Spleen (tissue), 11 donors: Measurements from ENCODE around the gene SMPDL3B. TPM values are rescaled to one million over a fixed set of nuclear protein-coding genes. Genes with fewer than 3 reads are reported as not detected.
A peak's percentile ranks its signal among the peaks of the same experiment; 100 is the strongest.

Experiments used
- DNase-seq: peaks from one replicate; pipeline ENCODE4 v3.0.0-alpha.2; 2020
- H3K27ac ChIP-seq, 8 donors: fragments of 200-600 bp; sonication (generic) in 7 of 8; 1 replicate in 4 of 8; 2 replicates in 4 of 8; pipeline versions ENCODE4 v1.5.0 to v1.8.0; 2016 to 2021; ENCODE audit warnings: inconsistent platforms in 4 of 8, mild to moderate bottlenecking in 4 of 8, moderate library complexity in 1 of 8
- H3K27me3 ChIP-seq, 7 donors: fragments of 200-600 bp; sonication (generic) in 6 of 7; replicated peaks in 1 of 7; 1 replicate in 4 of 7; 2 replicates in 3 of 7; pipeline versions ENCODE4 v1.5.0 to v1.8.0; 2016 to 2021; ENCODE audit warnings: inconsistent platforms in 3 of 7, mild to moderate bottlenecking in 1 of 7
- H3K36me3 ChIP-seq, 6 donors: fragments of 200-600 bp; sonication (generic) in 5 of 6; 1 replicate in 4 of 6; 2 replicates in 2 of 6; pipeline versions ENCODE4 v1.5.0 to v1.8.0; 2016 to 2021; ENCODE audit warnings: inconsistent platforms in 2 of 6
- H3K4me1 ChIP-seq, 6 donors: fragments of 200-600 bp; sonication (generic) in 5 of 6; 1 replicate in 3 of 6; 2 replicates in 3 of 6; pipeline versions ENCODE4 v1.5.0 to v1.8.0; 2016 to 2021; ENCODE audit warnings: inconsistent platforms in 3 of 6
- H3K4me3 ChIP-seq, 8 donors: fragments of 200-600 bp; sonication (generic) in 7 of 8; 1 replicate in 4 of 8; 2 replicates in 4 of 8; pipeline versions ENCODE4 v1.5.0 to v1.8.0; 2016 to 2021; ENCODE audit warnings: inconsistent platforms in 4 of 8, mild to moderate bottlenecking in 4 of 8, moderate library complexity in 2 of 8
- H3K9me3 ChIP-seq, 8 donors: fragments of 200-600 bp; sonication (generic) in 7 of 8; 1 replicate in 4 of 8; 2 replicates in 4 of 8; pipeline versions ENCODE4 v1.5.0 to v1.8.0; 2016 to 2021; ENCODE audit warnings: inconsistent platforms in 4 of 8
- CTCF ChIP-seq, 11 experiments: fragments of 200-600 bp in 7 of 11; fragments of 450-650 bp in 4 of 11; sonication (generic) in 4 of 11; IDR thresholded peaks in 8 of 11; conservative IDR thresholded peaks in 3 of 11; 1 replicate in 7 of 11; 2 replicates in 4 of 11; pipeline versions ENCODE4 v1.4.0 to v1.8.0; 2016 to 2021; ENCODE audit warnings: antibody characterized with exemption in 11 of 11, inconsistent platforms in 4 of 11, mild to moderate bottlenecking in 1 of 11
- POLR2A ChIP-seq, 3 donors: fragments of 450-650 bp; IDR thresholded peaks; one replicate each; pipeline ENCODE4 v1.5.1; 2017; ENCODE audit warnings: antibody characterized with exemption in 3 of 3, mild to moderate bottlenecking in 1 of 3
- POLR2AphosphoS5 ChIP-seq, 3 donors: sonication (generic); formaldehyde crosslinking; IDR thresholded peaks; one replicate each; pipeline ENCODE4 v1.5.1; 2017; ENCODE audit warnings: antibody characterized with exemption in 3 of 3
- WGBS, 5 donors: extraction: QIAGEN DNeasy Blood & Tissue Kit in 3 of 5; methylation state at CpG; one replicate each; pipeline versions ENCODE4 v1.1.5 to v1.1.7; 2013 to 2018; 5-methylcytosine and 5-hydroxymethylcytosine counted together
- intact Hi-C: fragments of 100-400 bp; cut with DNase I; formaldehyde crosslinking; loops from one replicate; pipeline ENCODE4 v1.15.0; 2023; ENCODE audit warnings: low total_unique reads
- polyA plus RNA-seq, 3 donors: library from polyadenylated mRNA; stranded (reverse); fragments of 200-250 nt; gene quantifications; one replicate each; pipeline ENCODE4 v1.2.1, GENCODE V29; 2013
- total RNA-seq, 7 donors: library from RNA; depleted of rRNA in 3 of 7; stranded (reverse); fragments of >200 nt in 3 of 7; fragmentation: NEBNext Ultra II Directional in 4 of 7; extraction: Animal tissue kit (Norgen Biotek cat#: 25700) in 4 of 7; gene quantifications; one replicate each; pipeline versions ENCODE4 v1.1.0 to v1.2.1, GENCODE V29; 2016 to 2021
- donor health status: healthy with polysubstance abuse.
- donor health status: DM: no; HTN: no; CAD: no; lungs with moderate emphysema.
- donor health status: DM: no; HTN: no; CAD: no.
- donor health status: Bipolar disorder and iron deficiency.
- donor health status: healthy.
- donor health status: DM: no; HTN: no; CAD: no.
- donor health status: DM: yes; HTN: yes; CAD: no.

SMPDL3B gene
- total and polyA plus RNA-seq, 10 donors, result 0.13 to 2.5 (median 1.3) TPM; not detected in 1

GRCh38 chr1:27915082-27915575 lies 19.7 kb upstream of the SMPDL3B start:
- Histone ChIP-seq H3K9me3 (peaks cover 0 to 10% (median 8%) of the 10 kb centered on the region in 8 donors), H3K4me1 (peaks cover 4 to 31% (median 18%) of the 10 kb centered on the region in 6 donors), H3K36me3 (peaks cover 0 to 32% (median 23%) of the 10 kb centered on the region in 6 donors), H3K4me3 (peak overlapping the region in 6 of 8 donors; percentile 71 to 89 (median 78)), H3K27me3 (no peaks in the 10 kb centered on the region), H3K27ac (peak overlapping the region; percentile 84 to 94 (median 88))
- no peak for TF ChIP-seq POLR2A (IDR thresholded peaks at IDR 0.05)
- TF ChIP-seq POLR2AphosphoS5 (IDR thresholded peaks at IDR 0.05), result no peak
- no peak for TF ChIP-seq CTCF (IDR thresholded peaks at IDR 0.05 in 8 of 11, conservative IDR thresholded peaks at IDR 0.05 in 3 of 11)
- intact Hi-C loops, result no loop called here
- WGBS, 5 donors, result 51 to 64% (median 63%) methylated on average over 7 of the region's 7 CpGs
- no peak for DNase-seq

GRCh38 chr1:27922272-27922671 lies 12.5 kb upstream of the SMPDL3B start:
- no peak for TF ChIP-seq POLR2AphosphoS5 (IDR thresholded peaks at IDR 0.05)
- no peak for TF ChIP-seq POLR2A (IDR thresholded peaks at IDR 0.05)
- no peaks in the 10 kb centered on the region for H3K9me3 ChIP-seq
- no peak overlapping the region for H3K27ac ChIP-seq
- H3K27me3 ChIP-seq, result no peaks in the 10 kb centered on the region
- 86 to 92% (median 87%) methylated on average over 3 of the region's 3 CpGs for WGBS, 5 donors
- H3K4me3 ChIP-seq, result no peak overlapping the region
- no peaks in the 10 kb centered on the region for H3K36me3 ChIP-seq
- H3K4me1 ChIP-seq, result no peaks in the 10 kb centered on the region
- no peak for DNase-seq
- intact Hi-C loops, result no loop called here

GRCh38 chr1:27928216-27928954 lies 6.4 kb upstream of the SMPDL3B start:
- WGBS, 5 donors, result 69 to 94% (median 72%) methylated on average over 5 of the region's 5 CpGs

GRCh38 chr1:27931184-27931583 lies 3.6 kb upstream of the SMPDL3B start:
- Histone ChIP-seq H3K9me3 (no peaks in the 10 kb centered on the region), H3K27me3 (peaks cover 0 to 32% (median 0%) of the 10 kb centered on the region in 7 donors), H3K4me3 (no peak overlapping the region), H3K36me3 (no peaks in the 10 kb centered on the region), H3K27ac (no peak overlapping the region), H3K4me1 (peaks cover 0 to 27% (median 9%) of the 10 kb centered on the region in 6 donors)
- WGBS, 5 donors, result 86 to 89% (median 87%) methylated on average over 6 of the region's 6 CpGs
- no peak for DNase-seq
- intact Hi-C loops, result no loop called here
- TF ChIP-seq POLR2AphosphoS5 (IDR thresholded peaks at IDR 0.05) (no peak), POLR2A (IDR thresholded peaks at IDR 0.05) (no peak), CTCF (IDR thresholded peaks at IDR 0.05 in 8 of 11, conservative IDR thresholded peaks at IDR 0.05 in 3 of 11) (no peak)

More at GRCh38 chr1:27928216-27928954, 6.4 kb upstream of the SMPDL3B start:
- Histone ChIP-seq H3K27me3 (peaks cover 0 to 4% (median 0%) of the 10 kb centered on the region in 7 donors), H3K4me1 (peaks cover 0 to 13% (median 0%) of the 10 kb centered on the region in 6 donors), H3K36me3 (no peaks in the 10 kb centered on the region), H3K4me3 (no peak overlapping the region), H3K9me3 (no peaks in the 10 kb centered on the region), H3K27ac (no peak overlapping the region)
- intact Hi-C loops, result no loop called here
- no peak for DNase-seq
- no peak for TF ChIP-seq CTCF (IDR thresholded peaks at IDR 0.05 in 8 of 11, conservative IDR thresholded peaks at IDR 0.05 in 3 of 11)
- no peak for TF ChIP-seq POLR2A (IDR thresholded peaks at IDR 0.05)
- no peak for TF ChIP-seq POLR2AphosphoS5 (IDR thresholded peaks at IDR 0.05)
